ENCODE data around the gene MRPS5. TPM values are rescaled to one million over a fixed set of nuclear protein-coding genes. Genes with fewer than 3 reads are reported as not detected.

MRPS5 gene
- total RNA-seq, 3 donors from 2014 or later: 37.4 to 54.4 (median 43.8) TPM

- H3K36me3 ChIP-seq: no peaks in the 10 kb centered on the region
- DNase-seq (ENCODE audit: low spot score in 2 of 2): no peak
- H3K27ac ChIP-seq: no peak overlapping the region
- peaks cover 62 to 100% of the 10 kb centered on the region in 2 donors for H3K9me3 ChIP-seq
- no peak overlapping the region for H3K4me3 ChIP-seq
- no peak for TF ChIP-seq CTCF (IDR thresholded peaks at IDR 0.05)
- TF ChIP-seq POLR2AphosphoS5 (IDR thresholded peaks at IDR 0.05): no peak
- TF ChIP-seq POLR2A (IDR thresholded peaks at IDR 0.05): no peak
- intact Hi-C loops (cut with DNase I; ENCODE audit: low total_unique reads): no loop called here
- H3K27me3 ChIP-seq: no peaks in the 10 kb centered on the region
- no peaks in the 10 kb centered on the region for H3K4me1 ChIP-seq
These were observed 22.2 kb upstream of the MRPS5 start for GRCh38 chr2:95143838-95144237.

GRCh38 chr2:95138702-95139101 lies 17.1 kb upstream of the MRPS5 start:
- TF ChIP-seq POLR2AphosphoS5 (IDR thresholded peaks at IDR 0.05): no peak
- TF ChIP-seq CTCF (IDR thresholded peaks at IDR 0.05): no peak
- TF ChIP-seq POLR2A (IDR thresholded peaks at IDR 0.05): no peak
- Histone ChIP-seq H3K9me3 (peaks cover 27 to 71% of the 10 kb centered on the region in 2 donors), H3K4me3 (no peak overlapping the region), H3K27me3 (no peaks in the 10 kb centered on the region), H3K27ac (no peak overlapping the region), H3K4me1 (no peaks in the 10 kb centered on the region), H3K36me3 (no peaks in the 10 kb centered on the region)
- DNase-seq (ENCODE audit: low spot score in 2 of 2): no peak
- intact Hi-C loops (cut with DNase I; ENCODE audit: low total_unique reads): no loop called here

DNA sequence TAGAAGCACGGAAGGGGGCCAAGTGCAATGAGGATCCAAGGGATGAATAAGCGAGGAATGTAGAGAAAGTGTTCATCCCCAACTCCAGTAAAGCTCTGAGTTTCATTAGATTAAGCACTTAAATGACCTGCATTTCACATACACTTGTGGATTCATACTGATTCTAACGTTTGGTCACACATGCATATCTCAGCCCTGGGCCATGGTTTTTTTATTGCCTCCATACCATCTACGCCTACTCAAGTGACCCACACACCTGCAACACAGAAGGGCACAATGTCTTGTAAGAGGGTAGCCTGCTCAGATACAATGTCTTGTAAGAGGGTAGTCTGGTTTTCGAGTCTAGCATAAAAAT lies 566 bp upstream of the MRPS5 start:
- DNase-seq (ENCODE audit: low spot score in 2 of 2): no peak
- TF ChIP-seq CTCF (IDR thresholded peaks at IDR 0.05) (no peak), POLR2A (IDR thresholded peaks at IDR 0.05) (no peak), POLR2AphosphoS5 (IDR thresholded peaks at IDR 0.05) (no peak)
- Histone ChIP-seq H3K4me1 (peaks cover 0 to 4% of the 10 kb centered on the region in 2 donors), H3K4me3 (peak overlapping the region; percentile 80 to 87 (median 86)), H3K27ac (peak overlapping the region; percentile 88 to 90), H3K9me3 (no peaks in the 10 kb centered on the region), H3K36me3 (no peaks in the 10 kb centered on the region), H3K27me3 (no peaks in the 10 kb centered on the region)
- intact Hi-C loops (cut with DNase I; ENCODE audit: low total_unique reads): no loop called here

DNA sequence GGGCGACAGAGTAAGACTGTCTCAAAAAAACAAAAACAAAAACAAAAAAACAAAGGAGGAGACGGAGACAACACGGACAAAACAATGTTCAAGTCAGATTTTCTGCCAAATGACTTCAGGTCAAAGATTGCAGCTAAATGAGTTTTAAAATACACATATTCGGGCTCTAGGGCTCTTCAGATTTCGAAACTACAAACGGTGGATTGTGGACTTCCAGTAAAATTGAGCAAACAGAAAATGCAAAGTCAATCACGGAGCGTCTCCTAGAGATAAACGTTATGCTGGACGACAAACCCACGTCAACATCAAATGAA lies 558 bp downstream of the MRPS5 start:
- no peak for DNase-seq (ENCODE audit: low spot score in 2 of 2)
- Histone ChIP-seq H3K27ac (peak overlapping the region; percentile 88 to 90), H3K4me3 (peak overlapping the region; percentile 80 to 87 (median 86)), H3K36me3 (no peaks in the 10 kb centered on the region), H3K27me3 (no peaks in the 10 kb centered on the region), H3K4me1 (peaks cover 0 to 4% of the 10 kb centered on the region in 2 donors), H3K9me3 (no peaks in the 10 kb centered on the region)
- no peak for TF ChIP-seq POLR2AphosphoS5 (IDR thresholded peaks at IDR 0.05)
- TF ChIP-seq CTCF (IDR thresholded peaks at IDR 0.05): no peak
- TF ChIP-seq POLR2A (IDR thresholded peaks at IDR 0.05): no peak
- intact Hi-C loops (cut with DNase I; ENCODE audit: low total_unique reads): no loop called here

GRCh38 chr2:95115418-95115817 lies 6.2 kb downstream of the MRPS5 start:
- no peaks in the 10 kb centered on the region for H3K36me3 ChIP-seq
- no peak for TF ChIP-seq POLR2A (IDR thresholded peaks at IDR 0.05)
- TF ChIP-seq CTCF (IDR thresholded peaks at IDR 0.05): peak in 2 of 3 donors; percentile 61 to 68
- no peaks in the 10 kb centered on the region for H3K9me3 ChIP-seq
- intact Hi-C loops (cut with DNase I; ENCODE audit: low total_unique reads): no loop called here
- H3K4me3 ChIP-seq: no peak overlapping the region
- H3K27ac ChIP-seq: no peak overlapping the region
- H3K27me3 ChIP-seq: no peaks in the 10 kb centered on the region
- H3K4me1 ChIP-seq: peaks cover 0 to 1% of the 10 kb centered on the region in 2 donors
- DNase-seq (ENCODE audit: low spot score in 2 of 2): peak; percentile 49 to 58

Data from breast epithelium (tissue), 4 donors.